Endothelial cell of umbilical vein (primary cell): Measurements from ENCODE around the gene FBXL12. TPM values are rescaled to one million over a fixed set of nuclear protein-coding genes. Genes with fewer than 3 reads are reported as not detected.

ENCODE experiments used
- BruUV-seq: library from RNA; stranded (reverse); fragments of 400-500 nt; replicated peaks from 2 replicates; lab custom pipeline; 2021; lab: Mats Ljungman, UMichigan
- CTCF ChIA-PET: fragments of 300-600, 350-600 bp; sonication (Branson Sonifier 250); formaldehyde crosslinking; loops from one replicate; lab custom pipeline; 2021; ENCODE audit warnings: antibody characterized with exemption, inconsistent platforms; lab: Charles Lee
- POLR2A ChIA-PET: fragments of 300-600, 350-600 bp; sonication (Branson Sonifier 250); formaldehyde crosslinking; loops from one replicate; lab custom pipeline; 2021; ENCODE audit warnings: antibody characterized with exemption, inconsistent platforms; lab: Charles Lee
- DNase-seq: peaks from one replicate; pipeline ENCODE4 v3.0.0-alpha.2; 2011; ENCODE audit warnings: low read depth, low spot score
- FAIRE-seq: peaks from 2 replicates; lab custom pipeline; 2011; peaks lifted over from hg19 to GRCh38; lab: Jason Lieb, UNC
- H2AFZ ChIP-seq: 2 replicates; pipeline ENCODE4 v1.6.0; 2012; ENCODE audit warnings: low read depth, low read length, control low read depth, inconsistent platforms
- H3K27ac ChIP-seq: 2 replicates; pipeline ENCODE4 v1.5.1; 2011; ENCODE audit warnings: low read depth, mild to moderate bottlenecking, control low read depth, low read length, moderate library complexity; ENCODE audit not compliant: insufficient read depth
- H3K27me3 ChIP-seq, 2 experiments: 2 replicates each; pipeline versions ENCODE4 v1.6.0 to v1.6.1; 2011; ENCODE audit warnings: low read length in 2 of 2, mixed read lengths in 1 of 2; ENCODE audit not compliant: control insufficient read depth in 2 of 2, insufficient read depth in 2 of 2
- H3K36me3 ChIP-seq, 2 experiments: 2 replicates in 1 of 2; 3 replicates in 1 of 2; pipeline ENCODE4 v1.5.1; 2011; ENCODE audit warnings: low read length in 2 of 2, mild to moderate bottlenecking in 1 of 2, moderate library complexity in 1 of 2; ENCODE audit not compliant: control insufficient read depth in 2 of 2, insufficient read depth in 2 of 2; ENCODE audit errors: extremely low read depth in 1 of 2
- H3K4me1 ChIP-seq: 3 replicates; pipeline ENCODE4 v1.5.1; 2011; ENCODE audit warnings: mild to moderate bottlenecking, low read length; ENCODE audit not compliant: control insufficient read depth, insufficient read depth; ENCODE audit errors: extremely low read depth
- H3K4me2 ChIP-seq: 2 replicates; pipeline ENCODE4 v1.6.1; 2011; ENCODE audit warnings: low read length, control low read depth, mixed read lengths; ENCODE audit not compliant: insufficient read depth
- H3K4me3 ChIP-seq, 3 experiments: fragments of 200-600 bp in 1 of 3; sonication (generic), shearing (Covaris generic) in 1 of 3; replicated peaks in 1 of 3; 2 replicates each; pipeline ENCODE4 v1.5.1; 2011 to 2016; ENCODE audit warnings: control low read depth in 3 of 3, low read length in 3 of 3, mild to moderate bottlenecking in 2 of 3, inconsistent platforms in 1 of 3, low read depth in 1 of 3, moderate library complexity in 1 of 3; ENCODE audit not compliant: insufficient read depth in 1 of 3
- H3K79me2 ChIP-seq: 2 replicates; pipeline ENCODE4 v1.6.0; 2012; ENCODE audit warnings: low read length, inconsistent platforms; ENCODE audit not compliant: control insufficient read depth, insufficient read depth
- H3K9ac ChIP-seq: replicated peaks from 2 replicates; pipeline ENCODE3; 2011; ENCODE audit warnings: low read length, control low read depth; ENCODE audit not compliant: insufficient read depth; ENCODE audit errors: extremely low read depth
- H3K9me1 ChIP-seq: replicated peaks from 3 replicates; pipeline ENCODE4 v1.6.0; 2011; ENCODE audit warnings: mild to moderate bottlenecking, low read length; ENCODE audit not compliant: control insufficient read depth, insufficient read depth; ENCODE audit errors: extremely low read depth
- H3K9me3 ChIP-seq: replicated peaks from 2 replicates; pipeline ENCODE4 v1.5.1; 2012; ENCODE audit warnings: low read length, inconsistent platforms; ENCODE audit not compliant: control insufficient read depth, insufficient read depth
- H4K20me1 ChIP-seq: replicated peaks from 2 replicates; pipeline ENCODE3; 2011; ENCODE audit warnings: mild to moderate bottlenecking, low read length; ENCODE audit not compliant: control insufficient read depth, insufficient read depth; ENCODE audit errors: extremely low read depth
- CTCF ChIP-seq, 2 donors: IDR thresholded peaks; 1 replicate in 1 of 2; 2 replicates in 1 of 2; pipeline ENCODE4 v1.5.1; 2011; ENCODE audit warnings: low read length in 2 of 2, mild to moderate bottlenecking in 2 of 2, moderate library complexity in 2 of 2, control low read depth in 1 of 2, inconsistent platforms in 1 of 2, low read depth in 1 of 2; ENCODE audit not compliant: insufficient read depth in 1 of 2; ENCODE audit errors: extremely low read depth in 1 of 2
- EZH2 ChIP-seq: IDR thresholded peaks from 2 replicates; pipeline ENCODE4 v1.6.1; 2012; ENCODE audit warnings: borderline replicate concordance, low read depth, mild to moderate bottlenecking, moderate library complexity, low read length, inconsistent platforms; ENCODE audit not compliant: severe bottlenecking
- FOS ChIP-seq: IDR thresholded peaks from 2 replicates; pipeline ENCODE4 v1.6.1; 2011; ENCODE audit warnings: mild to moderate bottlenecking, low read length, moderate library complexity, borderline replicate concordance; ENCODE audit not compliant: insufficient read depth
- GATA2 ChIP-seq: IDR thresholded peaks from 2 replicates; pipeline ENCODE4 v1.7.0; 2011; ENCODE audit warnings: low read depth, mild to moderate bottlenecking, moderate library complexity, mixed read lengths, low read length; ENCODE audit not compliant: insufficient read length, insufficient read depth
- JUN ChIP-seq: IDR thresholded peaks from 2 replicates; pipeline ENCODE4 v1.6.1; 2011; ENCODE audit warnings: borderline replicate concordance, low read depth; ENCODE audit not compliant: insufficient read length, insufficient read depth
- MAX ChIP-seq: IDR thresholded peaks from 2 replicates; pipeline ENCODE4 v1.6.1; 2011; ENCODE audit not compliant: insufficient read depth, insufficient read length
- MYC ChIP-seq: IDR thresholded peaks from one replicate; pipeline ENCODE4 v1.6.1; 2011; ENCODE audit warnings: mild to moderate bottlenecking, low read depth, low read length
- POLR2A ChIP-seq: IDR thresholded peaks from 2 replicates; pipeline ENCODE4 v1.6.1; 2012; ENCODE audit warnings: low read depth, mild to moderate bottlenecking, control low read depth, low read length
- POLR2AphosphoS5 ChIP-seq: IDR thresholded peaks from 2 replicates; pipeline ENCODE4 v1.6.1; 2012; ENCODE audit warnings: low read depth, mild to moderate bottlenecking, control low read depth, low read length, moderate library complexity; ENCODE audit not compliant: insufficient read depth
- dilution Hi-C: fragments of 300-500 bp; cut with MboI; formaldehyde crosslinking; loops from one replicate; pipeline ENCODE4 v1.15.0; 2019; ENCODE audit warnings: low sequenced_read_pairs; ENCODE audit not compliant: extremely low pct_ligation_motif_present
- intact Hi-C: fragments of 100-400 bp; cut with micrococcal nuclease; formaldehyde crosslinking; loops from one replicate; pipeline ENCODE4 v1.10.0; 2022
- polyA plus RNA-seq, 4 experiments: library from polyadenylated mRNA; depleted of rRNA in 3 of 4; stranded (reverse) in 3 of 4; unstranded in 1 of 4; fragments of >200 nt; gene quantifications; 2 replicates each; pipeline versions ENCODE4 v1.2.1 to v1.2.3, GENCODE V29; 2011 to 2012; ENCODE audit warnings: missing spikeins in 1 of 4
- total RNA-seq: library from RNA; stranded (reverse); gene quantifications from 2 replicates; pipeline ENCODE4 v1.2.3, GENCODE V29; 2021

The FBXL12 gene
- total and polyA plus RNA-seq, 2 donors (not counting 3 experiments of a cell fraction or from before 2014, with no cell fraction given), result 26.9 to 33.3 TPM

- Histone ChIP-seq H4K20me1 (no peaks in the 10 kb centered on the region), H3K4me3 (peak overlapping the region; percentile 89 to 97 (median 91)), H3K9ac (peak overlapping the region; percentile 80), H3K4me1 (peaks cover 12% of the 10 kb centered on the region), H3K9me1 (no peaks in the 10 kb centered on the region), H3K79me2 (peaks cover 42% of the 10 kb centered on the region), H2AFZ (no peak overlapping the region), H3K27ac (peak overlapping the region; percentile 48), H3K4me2 (peak overlapping the region; percentile 91), H3K9me3 (no peaks in the 10 kb centered on the region), H3K36me3 (peaks cover 0 to 3% of the 10 kb centered on the region in 2 experiments), H3K27me3 (no peaks in the 10 kb centered on the region)
- POLR2A ChIA-PET, result interaction anchor here (0.7 kb wide), 1 partner anchor 44 kb away, joined by 3 read pairs; no protein-coding TSS in a partner anchor
- TF ChIP-seq GATA2, result no peak
- TF ChIP-seq POLR2A, result no peak
- no peak for TF ChIP-seq POLR2AphosphoS5
- TF ChIP-seq MAX, result no peak
- no peak for TF ChIP-seq MYC
- TF ChIP-seq EZH2, result no peak
- no peak for TF ChIP-seq CTCF (IDR thresholded peaks at IDR 0.05; ENCODE audit: extremely low read depth in 1 of 2, insufficient read depth in 1 of 2, low read depth in 1 of 2, low read length in 2 of 2)
- no peak for TF ChIP-seq JUN
- TF ChIP-seq FOS, result no peak
- DNase-seq (no peak), FAIRE-seq (no peak)
- CTCF ChIA-PET, result interaction anchor here (1.0 kb wide), 1 partner anchor 207 kb away, joined by 5 read pairs; the partner anchor contains the start of gene ZNF561
- dilution Hi-C loops (no loop called here), intact Hi-C loops (no loop called here)
- BruUV-seq, result TSS peak; percentile 55
These were observed 9.7 kb upstream of the FBXL12 start for GRCh38 chr19:9828551-9829063.
